PC-3 (cell line): ENCODE data around the gene MRPS31. TPM values are rescaled to one million over a fixed set of nuclear protein-coding genes. Genes with fewer than 3 reads are reported as not detected.

Source experiments
- ATAC-seq: fragments of 200-7000 bp; cut with Tn5 transposase; 2 replicates; pipeline ENCODE4 v1.9.1; 2020; ENCODE audit warnings: mild to moderate bottlenecking, moderate library complexity
- BruUV-seq: library from RNA; stranded (reverse); fragments of 400-500 nt; replicated peaks from 2 replicates; lab custom pipeline; 2021; lab: Mats Ljungman, UMichigan
- CTCF ChIA-PET: fragments of 300-600 bp; sonication (Branson Sonifier 250); formaldehyde crosslinking; loops from one replicate; lab custom pipeline; 2022; ENCODE audit warnings: antibody characterized with exemption; lab: Charles Lee
- POLR2A ChIA-PET: fragments of 300-600 bp; sonication (Branson Sonifier 250); formaldehyde crosslinking; loops from one replicate; lab custom pipeline; 2022; ENCODE audit warnings: antibody characterized with exemption; ENCODE audit not compliant: unreplicated experiment; lab: Charles Lee
- DNase-seq: peaks from one replicate; pipeline ENCODE4 v3.0.0-alpha.2; 2015
- H2AFZ ChIP-seq: fragments of 300-600 bp; sonication (generic); 2 replicates; pipeline ENCODE4 v1.6.0; 2016; ENCODE audit warnings: antibody characterized with exemption, low read length
- H3F3A ChIP-seq: fragments of 300-600 bp; sonication (generic); one replicate; pipeline ENCODE4 v1.6.0; 2017; ENCODE audit warnings: antibody characterized with exemption, low read length, control low read depth, mild to moderate bottlenecking; ENCODE audit not compliant: unreplicated experiment
- H3K27ac ChIP-seq: fragments of 300-600 bp; sonication (generic); 2 replicates; pipeline ENCODE4 v1.5.1; 2016; ENCODE audit warnings: mild to moderate bottlenecking, low read length
- H3K27me3 ChIP-seq: fragments of 300-600 bp; sonication (generic); 2 replicates; pipeline ENCODE4 v1.6.1; 2016; ENCODE audit warnings: low read length, mixed read lengths
- H3K36me3 ChIP-seq: fragments of 300-600 bp; sonication (generic); 2 replicates; pipeline ENCODE4 v1.6.1; 2016; ENCODE audit warnings: low read depth, mixed run types, low read length, mixed read lengths
- H3K4me1 ChIP-seq: fragments of 300-600 bp; sonication (generic); 2 replicates; pipeline ENCODE4 v1.5.1; 2016; ENCODE audit warnings: low read length; ENCODE audit not compliant: insufficient read depth
- H3K4me2 ChIP-seq: fragments of 300-600 bp; sonication (generic); 2 replicates; pipeline ENCODE4 v1.6.0; 2016; ENCODE audit warnings: low read length
- H3K4me3 ChIP-seq: fragments of 300-600 bp; sonication (generic); 2 replicates; pipeline ENCODE4 v1.5.1; 2016; ENCODE audit warnings: mild to moderate bottlenecking, low read length, mixed read lengths
- H3K79me2 ChIP-seq: fragments of 300-600 bp; sonication (generic); 2 replicates; pipeline ENCODE4 v1.6.1; 2017; ENCODE audit warnings: low read length, mixed read lengths
- H3K9ac ChIP-seq: fragments of 300-600 bp; sonication (generic); 2 replicates; pipeline ENCODE4 v1.6.0; 2016; ENCODE audit warnings: mild to moderate bottlenecking, low read length
- H3K9me2 ChIP-seq: fragments of 300-600 bp; sonication (generic); replicated peaks from 2 replicates; pipeline ENCODE4 v1.6.1; 2016; ENCODE audit warnings: mixed run types, low read length, mixed read lengths
- H3K9me3 ChIP-seq: fragments of 300-600 bp; sonication (generic); 2 replicates; pipeline ENCODE4 v1.6.1; 2016; ENCODE audit warnings: low read length, mixed read lengths
- H4K20me1 ChIP-seq: fragments of 300-600 bp; sonication (generic); 2 replicates; pipeline ENCODE4 v1.6.1; 2016; ENCODE audit warnings: low read length, mixed read lengths
- EZH2 ChIP-seq: fragments of 300-600 bp; sonication (generic); IDR thresholded peaks from one replicate; pipeline ENCODE4 v1.6.1; 2017; ENCODE audit warnings: antibody characterized with exemption, mild to moderate bottlenecking, low read length; ENCODE audit not compliant: unreplicated experiment
- EZH2phosphoT487 ChIP-seq: fragments of 300-600 bp; sonication (generic); IDR thresholded peaks from 2 replicates; pipeline ENCODE4 v1.6.1; 2018; ENCODE audit warnings: mild to moderate bottlenecking, antibody characterized with exemption, low read length, borderline replicate concordance
- intact Hi-C: fragments of 100-400 bp; cut with micrococcal nuclease; formaldehyde crosslinking; loops from 2 replicates; pipeline ENCODE4 v1.9.0; 2023
- microRNA-seq: library from miRNA; unstranded; fragments of <30 nt; microRNA quantifications from one replicate; pipeline ENCODE4 v1.1.0, GENCODE V29; 2020; ENCODE audit not compliant: unreplicated experiment
- total RNA-seq: library from RNA; depleted of rRNA; stranded (reverse); fragments of >200 nt; gene quantifications from 2 replicates; pipeline ENCODE4 v1.2.3, GENCODE V29; 2014; rRNA removed
- TF ChIP-seq, protein P1 (sequence below): fragments of 300-600 bp; sonication (generic); conservative IDR thresholded peaks from 2 replicates; pipeline ENCODE4 v1.5.1; 2017; ENCODE audit warnings: antibody characterized with exemption, low read depth, mild to moderate bottlenecking, low read length

Gene MRPS31
- total RNA-seq, 1 experiment from 2014 or later: 14.6 TPM

GRCh38 chr13:40679480-40679985, 91.5 kb downstream of the MRPS31 start:
- ChIA-PET POLR2A (no interaction called here), CTCF (no interaction called here)
- Histone ChIP-seq H3K36me3 (no peaks in the 10 kb centered on the region), H3K4me1 (no peaks in the 10 kb centered on the region), H4K20me1 (no peaks in the 10 kb centered on the region), H3K9me2 (no peaks in the 10 kb centered on the region), H3F3A (no peaks in the 10 kb centered on the region), H3K9ac (no peak overlapping the region), H3K4me2 (no peak overlapping the region), H3K9me3 (no peaks in the 10 kb centered on the region), H3K79me2 (no peaks in the 10 kb centered on the region), H2AFZ (no peak overlapping the region), H3K4me3 (no peak overlapping the region), H3K27me3 (no peaks in the 10 kb centered on the region), H3K27ac (no peak overlapping the region)
- intact Hi-C loops: no loop called here
- DNase-seq (no peak), ATAC-seq (no peak)
- TF ChIP-seq EZH2phosphoT487 (no peak), EZH2 (no peak)
- TF ChIP-seq, protein P1, sequence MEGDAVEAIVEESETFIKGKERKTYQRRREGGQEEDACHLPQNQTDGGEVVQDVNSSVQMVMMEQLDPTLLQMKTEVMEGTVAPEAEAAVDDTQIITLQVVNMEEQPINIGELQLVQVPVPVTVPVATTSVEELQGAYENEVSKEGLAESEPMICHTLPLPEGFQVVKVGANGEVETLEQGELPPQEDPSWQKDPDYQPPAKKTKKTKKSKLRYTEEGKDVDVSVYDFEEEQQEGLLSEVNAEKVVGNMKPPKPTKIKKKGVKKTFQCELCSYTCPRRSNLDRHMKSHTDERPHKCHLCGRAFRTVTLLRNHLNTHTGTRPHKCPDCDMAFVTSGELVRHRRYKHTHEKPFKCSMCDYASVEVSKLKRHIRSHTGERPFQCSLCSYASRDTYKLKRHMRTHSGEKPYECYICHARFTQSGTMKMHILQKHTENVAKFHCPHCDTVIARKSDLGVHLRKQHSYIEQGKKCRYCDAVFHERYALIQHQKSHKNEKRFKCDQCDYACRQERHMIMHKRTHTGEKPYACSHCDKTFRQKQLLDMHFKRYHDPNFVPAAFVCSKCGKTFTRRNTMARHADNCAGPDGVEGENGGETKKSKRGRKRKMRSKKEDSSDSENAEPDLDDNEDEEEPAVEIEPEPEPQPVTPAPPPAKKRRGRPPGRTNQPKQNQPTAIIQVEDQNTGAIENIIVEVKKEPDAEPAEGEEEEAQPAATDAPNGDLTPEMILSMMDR: no peak
- no TSS peak for BruUV-seq

Small RNA genes within 50 kb of the gene (microRNA-seq; reads per million reads assigned to microRNA genes)
- not detected for gene MIR320D1
- gene MIR621: not detected

Other genes with a start within 250 kb of the MRPS31 start
- 2.7 and 3.5 TPM in 2 replicates for gene FOXO1, start 104.5 kb downstream of the MRPS31 start, total RNA-seq
- gene SLC25A15, start 18.4 kb upstream of the MRPS31 start, total RNA-seq: 20.6 and 22.0 TPM in 2 replicates
- 15.3 and 17.7 TPM in 2 replicates for gene ELF1, start 248.1 kb upstream of the MRPS31 start, total RNA-seq